MCF 10A (cell line): ENCODE results near the gene PLA1A. TPM values are rescaled to one million over a fixed set of nuclear protein-coding genes. Genes with fewer than 3 reads are reported as not detected.

Experiments
- BruUV-seq: library from RNA; stranded (reverse); fragments of 400-500 nt; replicated peaks from 2 replicates; lab custom pipeline; 2021; lab: Mats Ljungman, UMichigan
- CTCF ChIA-PET: fragments of 300-600 bp; sonication (Branson Sonifier 250); formaldehyde crosslinking; extraction: SDS; loops from one replicate; lab custom pipeline; 2021; ENCODE audit warnings: antibody characterized with exemption, inconsistent platforms; lab: Yijun Ruan, JAX
- POLR2A ChIA-PET: fragments of 300-600, 350-650 bp; sonication (Branson Sonifier 250); formaldehyde crosslinking; extraction: SDS; loops from one replicate; lab custom pipeline; 2020; ENCODE audit warnings: antibody characterized with exemption, inconsistent platforms; lab: Yijun Ruan, JAX
- DNase-seq: peaks from one replicate; pipeline ENCODE4 v3.0.0-alpha.2; 2018; ENCODE audit not compliant: unreplicated experiment
- H3K27ac Mint-ChIP-seq: one replicate; pipeline ENCODE4 v1.8.0; 2022; ENCODE audit warnings: mild to moderate bottlenecking, low read depth, mixed read lengths; ENCODE audit not compliant: unreplicated experiment
- H3K27me3 Mint-ChIP-seq: one replicate; pipeline ENCODE4 v1.8.0; 2022; ENCODE audit warnings: mixed read lengths; ENCODE audit not compliant: insufficient read depth, unreplicated experiment
- H3K36me3 Mint-ChIP-seq: one replicate; pipeline ENCODE4 v1.8.0; 2022; ENCODE audit warnings: mild to moderate bottlenecking, moderate library complexity, mixed read lengths; ENCODE audit not compliant: insufficient read depth, unreplicated experiment
- H3K4me1 Mint-ChIP-seq: one replicate; pipeline ENCODE4 v1.8.0; 2022; ENCODE audit warnings: mixed read lengths; ENCODE audit not compliant: insufficient read depth, unreplicated experiment
- H3K4me3 Mint-ChIP-seq: one replicate; pipeline ENCODE4 v1.8.0; 2022; ENCODE audit warnings: mild to moderate bottlenecking, moderate library complexity, mixed read lengths; ENCODE audit not compliant: unreplicated experiment
- H3K9me3 Mint-ChIP-seq: one replicate; pipeline ENCODE4 v1.8.0; 2022; ENCODE audit warnings: mixed read lengths; ENCODE audit not compliant: unreplicated experiment
- CTCF ChIP-seq: fragments of 200-600 bp; IDR thresholded peaks from one replicate; pipeline ENCODE4 v1.8.0; 2022; ENCODE audit warnings: antibody characterized with exemption, mild to moderate bottlenecking; ENCODE audit not compliant: unreplicated experiment
- intact Hi-C: fragments of 100-400 bp; cut with micrococcal nuclease; formaldehyde crosslinking; loops from 2 replicates; pipeline ENCODE4 v1.14.1; 2022
- total RNA-seq: library from RNA; stranded (reverse); gene quantifications from 2 replicates; pipeline ENCODE4 v1.2.3, GENCODE V29; 2022

PLA1A gene
- total RNA-seq, 1 experiment from 2014 or later = not detected

- ChIA-PET POLR2A (no interaction called here), CTCF (no interaction called here)
- intact Hi-C loops = no loop called here
- H3K27me3 Mint-ChIP-seq = peaks cover 10% of the 10 kb centered on the region
- no peaks in the 10 kb centered on the region for H3K36me3 Mint-ChIP-seq
- TF ChIP-seq CTCF = no peak
- H3K9me3 Mint-ChIP-seq = peaks cover 8% of the 10 kb centered on the region
- H3K4me3 Mint-ChIP-seq = no peak overlapping the region
- no TSS peak for BruUV-seq
- no peak for DNase-seq
- no peak overlapping the region for H3K27ac Mint-ChIP-seq
- H3K4me1 Mint-ChIP-seq = peaks cover 3% of the 10 kb centered on the region
These were observed 26.5 kb downstream of the PLA1A start for GRCh38 chr3:119624002-119624720.

GRCh38 chr3:119625451-119626153 is 27.9 kb downstream of the PLA1A start:
- Mint-ChIP-seq H3K9me3 (peaks cover 8% of the 10 kb centered on the region), H3K36me3 (no peaks in the 10 kb centered on the region), H3K4me3 (no peak overlapping the region), H3K27ac (no peak overlapping the region), H3K27me3 (peaks cover 10% of the 10 kb centered on the region), H3K4me1 (peaks cover 5% of the 10 kb centered on the region)
- BruUV-seq = no TSS peak
- no peak for TF ChIP-seq CTCF
- intact Hi-C loops = no loop called here
- CTCF ChIA-PET = interaction anchor here (0.7 kb wide), 1 partner anchor 72 kb away, joined by 3 read pairs; no protein-coding TSS in a partner anchor
- no peak for DNase-seq
- POLR2A ChIA-PET = no interaction called here

- TF ChIP-seq CTCF = no peak
- intact Hi-C loops = no loop called here
- H3K27me3 Mint-ChIP-seq = peaks cover 10% of the 10 kb centered on the region
- H3K4me3 Mint-ChIP-seq = no peak overlapping the region
- POLR2A ChIA-PET = no interaction called here
- DNase-seq = no peak
- no peaks in the 10 kb centered on the region for H3K36me3 Mint-ChIP-seq
- H3K27ac Mint-ChIP-seq = no peak overlapping the region
- CTCF ChIA-PET = no interaction called here
- H3K9me3 Mint-ChIP-seq = peaks cover 8% of the 10 kb centered on the region
- H3K4me1 Mint-ChIP-seq = peaks cover 9% of the 10 kb centered on the region
- no TSS peak for BruUV-seq
These were observed 28.5 kb downstream of the PLA1A start for GRCh38 chr3:119626196-119626595.

GRCh38 chr3:119627461-119627860 is 29.8 kb downstream of the PLA1A start:
- POLR2A ChIA-PET = interaction anchor here (0.9 kb wide), 1 partner anchor 11 kb away, joined by 3 read pairs; no protein-coding TSS in a partner anchor
- no TSS peak for BruUV-seq
- TF ChIP-seq CTCF = no peak
- Mint-ChIP-seq H3K27me3 (peaks cover 10% of the 10 kb centered on the region), H3K27ac (no peak overlapping the region), H3K36me3 (no peaks in the 10 kb centered on the region), H3K4me1 (peaks cover 9% of the 10 kb centered on the region), H3K4me3 (no peak overlapping the region), H3K9me3 (no peaks in the 10 kb centered on the region)
- CTCF ChIA-PET = interaction anchor here (0.6 to 1.0 kb wide), 2 partner anchors 11 to 207 kb away, joined by 4 to 8 read pairs; no protein-coding TSS in a partner anchor
- DNase-seq = no peak
- intact Hi-C loops = no loop called here
